ENCODE results near the gene FGFR2.

Gene FGFR2

GRCh38 chr10:121459279-121459621 is 139.0 kb downstream of the FGFR2 start:
- DNase-seq = no peak

DNA sequence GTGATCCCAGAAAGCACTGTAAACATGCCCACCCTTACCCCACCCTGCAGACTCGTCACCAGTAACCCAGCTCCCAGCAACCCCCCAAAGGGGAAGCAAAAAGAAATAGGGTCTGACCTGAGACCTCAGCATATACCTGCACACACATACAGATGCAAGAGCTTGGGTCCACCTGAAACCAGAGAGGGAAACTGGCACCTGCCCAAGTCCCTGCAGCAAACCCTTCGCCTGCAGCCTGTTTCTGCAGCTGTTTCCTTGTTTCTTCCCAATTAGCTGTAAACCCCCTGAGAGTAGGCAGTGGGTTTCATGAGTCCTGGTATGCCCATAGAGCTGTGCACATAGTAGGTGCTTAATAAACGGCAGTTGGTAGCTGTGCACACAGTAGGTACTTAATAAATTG is 140.5 kb downstream of the FGFR2 start:
- DNase-seq = no peak

GRCh38 chr10:121455377-121455776 is 142.9 kb downstream of the FGFR2 start:
- no peak for DNase-seq

GRCh38 chr10:121454781-121455180 is 143.5 kb downstream of the FGFR2 start:
- no peak for DNase-seq

GRCh38 chr10:121453160-121453559 is 145.1 kb downstream of the FGFR2 start:
- DNase-seq = no peak

- DNase-seq = no peak
Observed at GRCh38 chr10:121452581-121452980, 145.7 kb downstream of the FGFR2 start.

GRCh38 chr10:121450247-121450646 is 148.0 kb downstream of the FGFR2 start:
- peak in 9 of 58 donors; percentile 6 to 49 (median 15) for DNase-seq

- no peak for DNase-seq
Observed at GRCh38 chr10:121449482-121449924, 148.7 kb downstream of the FGFR2 start.

DNA sequence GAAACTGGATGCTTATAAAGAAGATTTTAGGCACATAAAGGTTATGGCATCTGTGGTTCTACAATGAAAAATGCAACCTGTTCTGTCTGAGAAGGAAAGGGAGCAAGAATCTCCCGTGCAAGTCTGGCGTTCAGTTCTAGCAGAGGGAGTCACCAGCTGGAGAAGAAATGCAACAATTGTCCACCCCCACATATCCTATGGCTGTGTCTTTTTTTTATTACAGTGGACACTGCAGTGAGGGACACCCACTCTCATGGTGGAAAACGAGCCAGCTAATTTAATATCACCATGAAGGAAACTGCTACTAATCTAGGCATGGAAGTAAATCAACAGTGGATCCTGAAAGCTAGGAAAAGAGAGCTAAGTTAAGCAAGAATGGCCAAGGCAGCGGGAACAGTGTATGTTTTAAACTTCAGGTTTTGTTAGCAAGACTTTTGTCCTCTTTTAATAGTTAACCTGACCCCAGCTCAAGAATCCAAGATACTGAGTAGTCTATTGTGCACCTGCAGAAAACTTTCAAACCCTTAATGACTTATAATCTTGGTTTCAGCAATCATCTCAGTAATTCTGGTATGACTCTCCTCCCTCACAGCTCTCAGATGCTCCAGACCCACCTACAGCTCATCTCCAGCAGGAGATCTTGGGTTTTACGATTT is 149.3 kb downstream of the FGFR2 start:
- DNase-seq = peak in 3 of 58 donors; percentile 7 to 22 (median 9)

- DNase-seq = no peak
Observed at GRCh38 chr10:121444520-121445165, 153.6 kb downstream of the FGFR2 start.

GRCh38 chr10:121442086-121442935 is 155.9 kb downstream of the FGFR2 start:
- peak in 14 of 58 donors; percentile 4 to 51 (median 15) for DNase-seq

DNA sequence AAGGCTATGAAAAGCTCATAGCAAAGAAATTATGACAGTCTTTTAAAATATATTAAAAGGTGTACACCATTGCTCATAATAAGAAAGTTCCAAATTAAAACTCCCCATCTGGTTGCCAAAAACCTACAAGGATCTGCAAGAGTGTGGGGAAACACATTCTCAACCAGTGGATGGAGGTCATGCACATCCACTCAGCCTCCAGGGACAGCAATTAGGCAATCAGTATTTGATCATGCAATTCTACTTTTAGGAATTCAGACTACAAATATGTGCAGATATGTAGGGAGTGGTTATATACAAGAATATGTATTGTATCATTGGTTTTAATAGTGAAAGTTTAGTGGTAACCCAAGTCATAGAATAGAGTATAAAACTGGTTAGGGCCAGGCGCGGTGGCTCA is 157.8 kb downstream of the FGFR2 start:
- no peak for DNase-seq

DNA sequence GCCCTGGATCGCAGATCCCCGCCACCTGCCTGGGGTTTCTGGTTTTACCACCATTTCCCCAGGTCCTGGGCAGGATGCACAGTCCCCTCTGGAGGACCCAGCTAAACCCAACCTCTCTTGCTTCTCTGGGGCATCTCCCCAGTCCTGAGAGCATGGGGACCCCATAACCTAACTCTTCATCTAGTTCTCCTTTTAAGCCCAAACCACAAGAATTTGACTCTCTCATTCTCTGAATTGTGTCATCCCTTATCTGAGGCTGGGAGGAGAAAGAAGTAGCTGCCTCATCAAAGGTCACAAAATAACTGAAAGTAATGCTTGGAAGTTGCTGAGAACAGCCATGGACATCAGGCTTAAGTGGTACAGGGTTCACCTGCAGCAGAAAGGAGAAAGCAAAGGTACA is 159.9 kb downstream of the FGFR2 start:
- no peak for DNase-seq

GRCh38 chr10:121437596-121437995 is 160.6 kb downstream of the FGFR2 start:
- DNase-seq = peak in 25 of 58 donors; percentile 7 to 57 (median 27)

GRCh38 chr10:121436630-121437341 is 161.5 kb downstream of the FGFR2 start:
- peak in 9 of 58 donors; percentile 1 to 43 (median 29) for DNase-seq

GRCh38 chr10:121436281-121436629 is 162.0 kb downstream of the FGFR2 start:
- DNase-seq = no peak

DNA sequence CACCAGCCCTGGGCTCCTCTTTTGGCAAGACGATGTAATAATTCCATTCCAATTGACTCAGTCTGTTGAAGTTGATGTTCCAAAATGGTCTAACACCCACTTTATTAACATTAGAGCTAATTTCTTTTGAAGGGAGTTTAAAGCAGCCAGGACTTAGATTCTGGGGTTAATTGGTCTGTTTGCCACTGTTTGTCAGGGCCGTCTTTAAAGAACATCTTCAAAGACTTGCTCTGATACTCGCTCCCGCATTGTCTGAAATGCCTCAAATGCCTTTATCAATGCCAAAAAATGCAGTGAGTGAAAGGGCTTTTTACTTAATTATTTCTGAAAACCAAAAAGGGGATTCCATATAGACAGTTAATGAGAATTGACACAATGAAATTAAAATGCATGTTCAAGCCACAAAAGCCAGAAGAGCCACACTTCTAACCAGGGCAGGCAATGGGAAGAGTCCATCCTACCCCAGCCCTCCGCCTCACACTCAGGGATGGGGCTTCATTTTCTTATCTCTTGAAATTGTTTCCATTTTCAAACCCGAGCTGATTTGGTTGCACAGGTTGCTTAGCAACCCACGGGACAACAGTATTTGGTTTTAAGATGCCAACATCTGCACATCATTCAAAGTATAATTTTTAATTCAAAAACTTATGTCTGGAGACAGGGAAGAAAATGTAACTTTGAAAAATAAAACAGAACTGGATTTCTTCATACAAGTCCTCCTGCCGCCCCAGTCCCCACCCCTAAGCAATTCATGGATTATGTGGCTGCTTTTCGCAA is 163.0 kb downstream of the FGFR2 start:
- no peak for DNase-seq

DNA sequence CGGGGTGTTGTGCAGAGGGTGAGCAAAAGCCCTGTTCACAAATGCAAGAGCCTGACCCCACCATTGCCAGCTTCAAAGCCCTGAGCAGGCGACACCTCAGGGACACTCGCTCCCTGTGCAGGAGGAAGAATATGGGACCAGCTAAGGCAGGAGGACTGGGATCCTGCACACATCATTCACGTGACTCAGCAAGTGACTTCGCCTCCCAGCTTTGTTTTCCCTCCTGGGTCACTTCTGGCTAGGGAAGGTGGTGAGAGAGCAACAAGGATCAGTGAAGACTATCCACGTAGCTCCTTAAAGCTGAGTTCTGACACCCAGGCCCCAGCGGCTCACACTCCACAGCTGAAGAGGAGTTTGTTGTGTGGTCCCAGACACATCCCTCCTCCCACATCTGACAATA is 164.3 kb downstream of the FGFR2 start:
- no peak for DNase-seq

DNA sequence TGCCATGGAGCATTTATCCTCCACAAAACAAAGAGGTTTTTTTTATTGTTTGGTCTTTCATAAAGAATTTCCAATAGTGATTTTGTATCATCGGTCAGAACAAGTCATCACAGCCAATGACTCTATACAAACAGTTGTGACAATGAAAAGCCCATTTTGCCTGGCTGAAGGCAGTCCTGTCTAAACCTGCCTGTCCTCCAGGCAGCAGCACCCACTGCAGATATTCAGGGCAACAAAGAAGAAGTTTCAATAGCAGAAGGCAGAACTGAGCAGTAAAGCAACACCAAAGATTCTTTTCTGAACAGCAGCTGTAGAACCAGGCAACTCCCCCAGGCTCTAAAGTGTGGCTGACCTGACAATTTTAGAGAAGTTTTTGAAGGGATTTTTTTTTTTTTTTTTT is 169.4 kb downstream of the FGFR2 start:
- DNase-seq = no peak

Data from anterior cingulate cortex (tissue), 58 donors.